Measurements from ENCODE around the gene SLC66A2.

DNA sequence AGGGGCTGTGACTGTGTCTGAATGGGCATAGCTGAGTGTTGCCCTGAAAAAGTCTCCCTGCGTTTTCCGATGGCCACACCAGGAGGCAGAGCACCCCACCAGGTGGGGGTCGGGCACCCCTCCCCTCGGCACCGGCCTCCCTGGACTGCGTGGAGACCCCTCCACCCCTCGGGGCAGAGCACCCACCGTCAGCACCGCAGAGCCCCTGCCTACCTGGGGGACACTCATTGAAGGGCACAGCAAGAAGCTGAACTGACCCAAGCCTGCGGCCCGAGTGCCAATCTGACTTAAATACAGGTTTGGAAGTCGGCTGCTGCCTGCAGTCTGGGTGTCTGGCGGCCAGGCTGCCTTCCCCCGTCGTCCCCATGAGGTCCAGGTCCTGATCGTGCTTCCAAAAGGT, 83.8 kb downstream of the SLC66A2 start:
- TF ChIP-seq BRCA1 (IDR thresholded peaks at IDR 0.05; ENCODE audit: low read depth, low read length) (no peak), SUZ12 (IDR thresholded peaks at IDR 0.05; ENCODE audit: unreplicated experiment) (no peak), RCOR1 (conservative IDR thresholded peaks at IDR 0.05; ENCODE audit: low read depth, low read length) (no peak), CTCF (IDR thresholded peaks at IDR 0.05 in 2 of 3, conservative IDR thresholded peaks at IDR 0.05 in 1 of 3; ENCODE audit: control insufficient read depth in 2 of 3, extremely low read depth in 1 of 3, insufficient read depth in 1 of 3, low read depth in 3 of 3, low read length in 3 of 3) (no peak), NRF1 (conservative IDR thresholded peaks at IDR 0.05; ENCODE audit: low read depth, low read length) (no peak), ESRRA (IDR thresholded peaks at IDR 0.05; ENCODE audit: low read length) (no peak), EZH2 (IDR thresholded peaks at IDR 0.05; ENCODE audit: borderline replicate concordance, control insufficient read depth, low read depth, low read length) (no peak), FOXM1 (IDR thresholded peaks at IDR 0.05; ENCODE audit: low read depth, low read length) (no peak), SRF (IDR thresholded peaks at IDR 0.05; ENCODE audit: low read depth in 2 of 2, low read length in 2 of 2) (no peak)
- TF ChIP-seq, protein P1, sequence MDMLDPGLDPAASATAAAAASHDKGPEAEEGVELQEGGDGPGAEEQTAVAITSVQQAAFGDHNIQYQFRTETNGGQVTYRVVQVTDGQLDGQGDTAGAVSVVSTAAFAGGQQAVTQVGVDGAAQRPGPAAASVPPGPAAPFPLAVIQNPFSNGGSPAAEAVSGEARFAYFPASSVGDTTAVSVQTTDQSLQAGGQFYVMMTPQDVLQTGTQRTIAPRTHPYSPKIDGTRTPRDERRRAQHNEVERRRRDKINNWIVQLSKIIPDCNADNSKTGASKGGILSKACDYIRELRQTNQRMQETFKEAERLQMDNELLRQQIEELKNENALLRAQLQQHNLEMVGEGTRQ (IDR thresholded peaks at IDR 0.05; ENCODE audit: borderline replicate concordance, low read depth, low read length): no peak
- TF ChIP-seq, protein P2, sequence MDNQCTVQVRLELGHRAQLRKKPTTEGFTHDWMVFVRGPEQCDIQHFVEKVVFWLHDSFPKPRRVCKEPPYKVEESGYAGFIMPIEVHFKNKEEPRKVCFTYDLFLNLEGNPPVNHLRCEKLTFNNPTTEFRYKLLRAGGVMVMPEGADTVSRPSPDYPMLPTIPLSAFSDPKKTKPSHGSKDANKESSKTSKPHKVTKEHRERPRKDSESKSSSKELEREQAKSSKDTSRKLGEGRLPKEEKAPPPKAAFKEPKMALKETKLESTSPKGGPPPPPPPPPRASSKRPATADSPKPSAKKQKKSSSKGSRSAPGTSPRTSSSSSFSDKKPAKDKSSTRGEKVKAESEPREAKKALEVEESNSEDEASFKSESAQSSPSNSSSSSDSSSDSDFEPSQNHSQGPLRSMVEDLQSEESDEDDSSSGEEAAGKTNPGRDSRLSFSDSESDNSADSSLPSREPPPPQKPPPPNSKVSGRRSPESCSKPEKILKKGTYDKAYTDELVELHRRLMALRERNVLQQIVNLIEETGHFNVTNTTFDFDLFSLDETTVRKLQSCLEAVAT (IDR thresholded peaks at IDR 0.05): no peak
- TF ChIP-seq, protein P3, sequence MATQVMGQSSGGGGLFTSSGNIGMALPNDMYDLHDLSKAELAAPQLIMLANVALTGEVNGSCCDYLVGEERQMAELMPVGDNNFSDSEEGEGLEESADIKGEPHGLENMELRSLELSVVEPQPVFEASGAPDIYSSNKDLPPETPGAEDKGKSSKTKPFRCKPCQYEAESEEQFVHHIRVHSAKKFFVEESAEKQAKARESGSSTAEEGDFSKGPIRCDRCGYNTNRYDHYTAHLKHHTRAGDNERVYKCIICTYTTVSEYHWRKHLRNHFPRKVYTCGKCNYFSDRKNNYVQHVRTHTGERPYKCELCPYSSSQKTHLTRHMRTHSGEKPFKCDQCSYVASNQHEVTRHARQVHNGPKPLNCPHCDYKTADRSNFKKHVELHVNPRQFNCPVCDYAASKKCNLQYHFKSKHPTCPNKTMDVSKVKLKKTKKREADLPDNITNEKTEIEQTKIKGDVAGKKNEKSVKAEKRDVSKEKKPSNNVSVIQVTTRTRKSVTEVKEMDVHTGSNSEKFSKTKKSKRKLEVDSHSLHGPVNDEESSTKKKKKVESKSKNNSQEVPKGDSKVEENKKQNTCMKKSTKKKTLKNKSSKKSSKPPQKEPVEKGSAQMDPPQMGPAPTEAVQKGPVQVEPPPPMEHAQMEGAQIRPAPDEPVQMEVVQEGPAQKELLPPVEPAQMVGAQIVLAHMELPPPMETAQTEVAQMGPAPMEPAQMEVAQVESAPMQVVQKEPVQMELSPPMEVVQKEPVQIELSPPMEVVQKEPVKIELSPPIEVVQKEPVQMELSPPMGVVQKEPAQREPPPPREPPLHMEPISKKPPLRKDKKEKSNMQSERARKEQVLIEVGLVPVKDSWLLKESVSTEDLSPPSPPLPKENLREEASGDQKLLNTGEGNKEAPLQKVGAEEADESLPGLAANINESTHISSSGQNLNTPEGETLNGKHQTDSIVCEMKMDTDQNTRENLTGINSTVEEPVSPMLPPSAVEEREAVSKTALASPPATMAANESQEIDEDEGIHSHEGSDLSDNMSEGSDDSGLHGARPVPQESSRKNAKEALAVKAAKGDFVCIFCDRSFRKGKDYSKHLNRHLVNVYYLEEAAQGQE (IDR thresholded peaks at IDR 0.05; ENCODE audit: low read depth, low read length): no peak

Measured in GM12878 (cell line).